ES-I3 (cell line): ENCODE data around the gene RWDD4.

Experiments
- H3K36me3 ChIP-seq: 2 replicates; pipeline ENCODE4 v1.6.1; 2013; ENCODE audit warnings: mild to moderate bottlenecking, low read length, control low read depth, moderate library complexity; ENCODE audit not compliant: insufficient read depth
- H3K4me1 ChIP-seq: 2 replicates; pipeline ENCODE4 v1.6.1; 2013; ENCODE audit warnings: mild to moderate bottlenecking, control low read depth, low read length; ENCODE audit not compliant: insufficient read depth
- H3K9ac ChIP-seq: 2 replicates; pipeline ENCODE4 v1.6.1; 2013; ENCODE audit warnings: low read depth, mild to moderate bottlenecking, low read length, moderate library complexity
- H3K9me3 ChIP-seq: 2 replicates; pipeline ENCODE4 v1.6.1; 2013; ENCODE audit warnings: mild to moderate bottlenecking, low read length, moderate library complexity; ENCODE audit not compliant: control insufficient read depth, insufficient read depth

RWDD4 gene

DNA sequence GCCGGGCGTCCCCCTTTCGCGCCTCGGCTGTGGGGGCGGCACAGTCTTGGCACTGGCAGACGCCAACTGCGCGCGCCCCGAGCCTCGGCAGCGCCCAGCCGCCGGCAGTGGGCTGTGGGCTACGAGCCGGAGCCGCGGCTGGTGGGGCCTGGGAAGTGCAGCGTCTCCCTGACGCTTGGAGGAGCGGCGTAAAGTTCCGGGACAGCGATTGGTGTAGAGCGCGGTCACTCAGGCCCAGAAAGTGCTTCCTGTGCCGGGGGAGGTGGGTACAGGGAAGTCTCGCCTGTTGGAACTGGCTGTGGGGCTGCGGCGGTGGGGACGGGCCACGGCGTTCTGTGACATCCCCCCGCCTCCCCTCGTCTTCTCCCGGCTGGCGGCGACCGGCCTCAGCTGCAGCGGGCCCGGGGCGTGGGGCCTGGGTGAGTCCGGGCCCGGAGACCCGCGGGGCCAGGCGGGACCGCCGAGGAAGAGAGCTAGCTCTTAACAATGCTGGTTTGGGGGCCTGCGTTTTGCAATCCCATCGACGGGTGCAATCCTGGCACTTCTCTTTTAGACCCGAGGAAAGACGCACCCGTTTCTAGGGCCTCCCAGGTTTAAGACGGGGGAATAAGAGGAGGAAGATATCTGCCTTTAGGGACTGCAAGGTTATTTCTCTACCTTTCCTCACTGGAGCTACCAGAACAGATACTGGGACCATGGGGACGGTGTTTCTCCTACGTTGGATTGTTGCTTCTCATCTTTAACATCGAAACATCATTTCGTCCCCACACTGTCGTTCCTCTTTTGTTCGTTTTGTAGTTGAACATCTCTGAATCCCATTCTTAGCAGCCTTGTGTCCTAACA lies at the start of gene RWDD4, which contains the start of gene TRAPPC11:
Gene RWDD4, minus strand, starts transcription at position 157 of the 843 bp plus-strand sequence. CDS start 233 bp downstream, outside the sequence.
Gene TRAPPC11, plus strand, starts transcription at position 265 of the 843 bp plus-strand sequence. CDS start 4,575 bp downstream, outside the sequence.
- peak within 1 kb of the TSS; percentile 86 for H3K9ac ChIP-seq

DNA sequence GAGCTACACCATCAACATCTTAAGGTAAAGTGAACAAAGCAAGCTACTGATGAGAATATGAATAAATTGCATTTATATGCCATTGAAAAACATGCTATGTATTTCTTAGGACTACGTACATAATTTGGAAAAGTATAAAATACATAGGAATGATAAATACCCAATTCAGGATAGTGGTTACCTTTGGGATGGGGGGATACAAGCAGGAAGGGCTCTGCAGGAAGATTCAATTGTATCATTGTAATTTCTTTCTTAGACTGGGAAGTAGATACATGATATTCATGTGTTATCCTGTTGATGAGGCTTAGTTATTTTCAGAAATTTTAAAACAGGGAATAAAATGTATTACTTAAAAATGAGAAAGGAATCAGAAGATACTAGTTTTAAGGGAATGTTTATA lies 43.5 kb upstream of the RWDD4 start:
- Histone ChIP-seq H3K9ac (no peak overlapping the region), H3K36me3 (peaks cover 13% of the 10 kb centered on the region), H3K9me3 (no peaks in the 10 kb centered on the region), H3K4me1 (no peaks in the 10 kb centered on the region)

More for the DNA sequence above, at the start of gene RWDD4, which contains the start of gene TRAPPC11:
- Histone ChIP-seq H3K36me3 (no peaks in the 10 kb centered on the region), H3K9me3 (no peaks in the 10 kb centered on the region), H3K4me1 (0 out of 2 replicates have a peak, but pooled peaks cover 5% of the 10 kb centered on the region)

DNA sequence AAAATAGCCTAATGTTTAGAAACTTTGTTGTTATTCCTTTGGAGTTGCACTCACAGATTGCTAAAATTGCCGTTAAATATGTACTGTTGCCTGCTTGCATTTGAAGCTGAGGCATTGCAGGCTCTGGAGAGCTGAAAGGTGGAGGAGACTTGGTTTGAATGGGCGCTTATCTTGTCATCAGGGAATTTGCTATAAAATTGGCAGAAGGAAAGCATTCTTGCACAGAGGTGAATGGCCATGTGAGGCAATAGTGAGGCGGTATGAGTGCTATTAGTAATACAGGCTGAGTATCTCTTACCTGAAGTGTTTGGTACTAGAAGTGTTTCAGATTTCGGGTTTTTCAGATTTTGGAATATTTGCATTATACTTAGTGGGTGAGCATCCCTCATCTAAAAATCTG lies 41.4 kb upstream of the RWDD4 start:
- Histone ChIP-seq H3K9me3 (no peaks in the 10 kb centered on the region), H3K4me1 (no peaks in the 10 kb centered on the region), H3K9ac (no peak overlapping the region), H3K36me3 (peaks cover 18% of the 10 kb centered on the region)

DNA sequence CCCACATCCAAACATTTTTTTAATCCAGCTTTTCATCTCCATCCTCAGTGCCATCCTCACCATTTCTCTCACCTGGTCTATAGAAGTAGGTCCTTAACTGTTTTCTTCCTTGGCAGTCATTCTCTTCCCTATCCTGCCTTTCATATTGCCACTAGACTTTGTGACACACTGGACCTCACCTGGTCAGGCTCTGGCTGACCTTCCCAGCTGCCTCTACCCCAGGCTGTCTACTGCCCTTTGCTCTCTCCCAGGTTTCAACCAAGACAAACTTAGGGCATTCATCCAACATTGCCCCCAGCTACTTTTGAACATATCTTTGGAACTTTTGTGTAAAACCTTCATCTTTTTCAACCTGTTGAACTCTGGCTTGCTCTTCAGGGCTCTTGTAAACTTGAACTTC lies 39.9 kb upstream of the RWDD4 start:
- Histone ChIP-seq H3K9ac (no peak overlapping the region), H3K9me3 (no peaks in the 10 kb centered on the region), H3K4me1 (no peaks in the 10 kb centered on the region), H3K36me3 (peaks cover 21% of the 10 kb centered on the region)

DNA sequence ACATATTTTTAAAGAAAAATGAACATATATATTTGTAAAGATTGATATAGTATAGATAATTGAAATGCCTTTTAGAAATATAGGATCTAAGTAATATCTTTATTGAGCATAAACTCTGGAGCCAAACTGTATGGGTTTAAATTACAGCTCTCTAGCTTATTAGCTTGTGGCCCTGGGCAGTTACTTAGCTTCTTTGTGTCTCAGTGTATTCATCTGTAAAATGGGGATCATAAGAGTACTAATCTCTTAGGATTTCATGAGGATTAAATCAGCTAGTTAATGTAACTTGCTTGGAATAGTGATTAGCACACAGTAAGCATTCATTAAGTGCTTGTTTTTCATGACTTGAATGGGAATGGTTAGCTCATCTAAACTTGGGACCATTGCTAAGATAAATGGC lies 32.9 kb upstream of the RWDD4 start:
- H3K36me3 ChIP-seq: peaks cover 19% of the 10 kb centered on the region
- H3K9ac ChIP-seq: no peak overlapping the region
- no peaks in the 10 kb centered on the region for H3K4me1 ChIP-seq
- no peaks in the 10 kb centered on the region for H3K9me3 ChIP-seq

DNA sequence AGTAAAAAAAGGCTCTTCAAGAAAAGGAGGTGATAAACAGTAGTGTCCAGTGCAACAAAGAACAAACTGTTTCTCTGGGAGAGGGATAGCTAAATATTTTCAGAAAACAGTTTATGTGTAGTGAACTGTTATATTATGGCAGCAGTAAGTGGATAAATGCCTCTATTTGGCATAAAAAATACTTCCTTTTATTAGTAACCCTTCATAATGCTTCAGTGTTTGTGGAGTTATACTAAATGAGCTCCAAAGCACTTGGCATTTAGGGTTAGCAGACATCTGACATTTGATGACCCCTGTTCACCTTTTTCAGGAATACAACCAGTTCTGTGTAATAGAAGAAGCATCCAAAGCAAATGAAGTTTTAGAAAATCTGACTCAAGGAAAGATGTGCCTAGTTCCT lies 32.0 kb upstream of the RWDD4 start:
- Histone ChIP-seq H3K36me3 (peaks cover 25% of the 10 kb centered on the region), H3K9ac (no peak overlapping the region), H3K9me3 (no peaks in the 10 kb centered on the region), H3K4me1 (no peaks in the 10 kb centered on the region)

DNA sequence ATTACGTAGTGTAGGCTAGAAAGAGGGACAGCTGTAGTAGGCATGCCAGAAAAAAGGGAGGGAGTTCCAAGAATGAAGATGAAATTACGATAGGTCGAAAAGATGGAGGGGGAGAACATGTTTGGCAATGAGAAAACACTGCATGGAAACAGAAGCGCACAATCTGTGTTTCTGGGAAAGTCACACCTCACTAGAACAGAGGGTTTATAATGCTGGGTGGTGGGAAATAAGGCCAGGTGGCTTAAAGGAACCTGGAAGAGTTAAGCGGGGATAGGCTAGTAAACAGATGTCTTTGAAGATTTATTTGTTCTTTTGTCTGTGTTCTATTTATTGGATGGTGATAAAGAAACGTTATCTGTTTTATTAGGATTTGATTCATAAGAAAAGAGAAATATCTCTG lies 29.2 kb upstream of the RWDD4 start:
- no peaks in the 10 kb centered on the region for H3K9me3 ChIP-seq
- no peaks in the 10 kb centered on the region for H3K4me1 ChIP-seq
- H3K9ac ChIP-seq: no peak overlapping the region
- peaks cover 15% of the 10 kb centered on the region for H3K36me3 ChIP-seq

DNA sequence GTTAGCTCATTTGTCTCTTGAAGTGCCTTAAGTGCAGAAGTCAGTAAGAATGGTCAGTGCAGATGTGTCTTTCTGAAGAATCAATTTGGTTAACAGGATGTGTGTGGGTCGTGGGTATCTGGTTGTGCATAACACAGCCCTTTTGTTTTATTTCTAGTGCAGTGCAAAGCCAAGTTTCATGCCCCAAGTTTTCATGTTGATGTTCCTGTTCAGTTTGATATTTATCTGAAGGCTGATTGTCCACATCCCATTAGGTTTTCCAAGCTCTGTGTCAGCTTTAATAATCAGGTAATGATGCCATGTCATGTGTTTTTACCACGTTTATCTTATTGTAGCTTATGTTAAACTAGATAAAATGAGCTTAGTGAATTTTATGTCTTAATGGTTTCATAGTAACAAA lies 27.5 kb upstream of the RWDD4 start:
- Histone ChIP-seq H3K9me3 (no peaks in the 10 kb centered on the region), H3K4me1 (no peaks in the 10 kb centered on the region), H3K36me3 (peaks cover 6% of the 10 kb centered on the region), H3K9ac (no peak overlapping the region)

DNA sequence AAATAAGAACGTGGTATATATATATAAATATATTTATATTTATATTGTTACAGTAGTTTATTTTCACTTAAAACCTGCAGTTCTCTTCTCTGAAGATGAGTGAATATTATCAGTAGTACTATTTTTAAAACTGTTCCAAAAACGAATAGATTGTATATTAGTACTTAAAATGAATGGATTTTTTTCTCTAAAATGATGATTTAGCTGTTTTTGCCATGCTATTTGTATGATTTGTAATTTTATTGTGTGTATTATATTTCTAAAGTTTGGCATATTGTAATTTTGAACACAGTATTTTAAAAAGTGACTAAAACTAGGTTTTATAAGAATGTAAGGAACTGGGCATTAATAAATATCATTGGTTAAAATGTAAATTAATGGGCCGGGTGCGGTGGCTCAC lies 22.1 kb upstream of the RWDD4 start:
- Histone ChIP-seq H3K36me3 (peaks cover 8% of the 10 kb centered on the region), H3K4me1 (no peaks in the 10 kb centered on the region), H3K9ac (no peak overlapping the region), H3K9me3 (no peaks in the 10 kb centered on the region)

DNA sequence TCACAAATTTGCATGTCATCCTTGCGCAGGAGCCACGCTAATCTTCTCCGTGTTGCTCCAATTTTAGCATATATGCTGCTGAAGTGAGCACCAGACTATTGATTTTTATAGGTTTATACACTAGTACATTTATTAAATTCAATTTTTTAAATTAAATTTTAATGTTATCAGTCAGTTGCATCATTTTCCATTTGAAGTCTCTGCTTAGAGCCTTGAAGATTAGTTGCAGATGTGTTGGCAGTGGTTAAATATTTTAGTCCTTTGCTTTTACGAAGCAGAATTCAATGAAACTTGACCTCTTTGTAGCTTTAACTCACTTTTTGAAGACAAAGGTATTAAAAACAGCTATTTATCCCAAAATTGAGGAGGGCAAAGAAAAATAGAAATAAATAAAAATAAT lies 16.6 kb upstream of the RWDD4 start:
- Histone ChIP-seq H3K9ac (no peak overlapping the region), H3K4me1 (no peaks in the 10 kb centered on the region), H3K9me3 (no peaks in the 10 kb centered on the region), H3K36me3 (peaks cover 6% of the 10 kb centered on the region)

DNA sequence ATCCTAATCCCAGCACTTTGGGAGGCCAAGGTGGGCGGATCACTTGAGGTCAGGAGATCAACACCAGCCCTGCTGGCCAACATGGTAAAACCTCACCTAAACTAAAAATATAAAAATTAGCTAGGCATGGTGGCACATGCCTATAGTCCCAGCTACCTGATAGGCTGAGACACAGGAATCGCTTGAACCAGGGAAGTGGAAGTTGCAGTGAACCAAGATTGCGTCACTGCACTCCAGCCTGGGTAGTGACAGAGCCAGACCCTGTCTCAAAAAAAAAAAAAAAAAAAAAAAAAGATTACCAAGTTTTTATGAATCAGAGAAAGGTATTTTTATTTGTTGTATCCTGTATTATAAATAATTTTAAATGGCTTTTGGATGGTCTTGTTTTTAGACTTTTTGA lies 15.2 kb upstream of the RWDD4 start:
- H3K9me3 ChIP-seq: no peaks in the 10 kb centered on the region

DNA sequence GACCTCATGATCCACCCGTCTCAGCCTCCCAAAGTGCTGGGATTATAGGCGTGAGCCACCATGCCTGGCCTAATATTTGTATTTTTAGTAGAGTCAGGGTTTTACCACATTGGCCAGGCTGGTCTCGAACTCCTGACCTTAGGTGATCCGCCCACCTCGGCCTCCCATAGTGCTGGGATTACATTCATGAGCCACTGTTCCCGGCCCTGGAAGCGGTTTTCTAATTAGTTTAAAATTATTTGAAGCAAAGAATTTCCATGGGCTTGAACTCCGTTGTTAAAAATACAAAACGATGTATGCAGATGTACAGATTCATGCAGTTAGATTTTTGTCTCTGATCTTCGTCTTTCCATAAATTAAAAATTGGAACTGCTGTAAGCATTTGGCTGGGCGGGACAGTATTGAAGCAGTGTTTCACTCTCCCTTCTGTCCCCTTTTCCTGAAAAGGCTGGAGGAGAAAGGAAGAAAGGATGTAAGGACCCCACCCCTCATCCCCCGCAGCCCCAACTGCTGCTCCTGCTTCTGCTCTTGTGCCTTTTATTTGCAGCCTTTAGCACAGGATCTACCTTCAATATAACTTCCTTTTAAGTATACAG lies 12.1 kb upstream of the RWDD4 start:
- Histone ChIP-seq H3K36me3 (peaks cover 5% of the 10 kb centered on the region), H3K9me3 (no peaks in the 10 kb centered on the region), H3K9ac (no peak overlapping the region)

More for the DNA sequence above, 15.2 kb upstream of the RWDD4 start:
- Histone ChIP-seq H3K36me3 (peaks cover 9% of the 10 kb centered on the region), H3K4me1 (no peaks in the 10 kb centered on the region), H3K9ac (no peak overlapping the region)

DNA sequence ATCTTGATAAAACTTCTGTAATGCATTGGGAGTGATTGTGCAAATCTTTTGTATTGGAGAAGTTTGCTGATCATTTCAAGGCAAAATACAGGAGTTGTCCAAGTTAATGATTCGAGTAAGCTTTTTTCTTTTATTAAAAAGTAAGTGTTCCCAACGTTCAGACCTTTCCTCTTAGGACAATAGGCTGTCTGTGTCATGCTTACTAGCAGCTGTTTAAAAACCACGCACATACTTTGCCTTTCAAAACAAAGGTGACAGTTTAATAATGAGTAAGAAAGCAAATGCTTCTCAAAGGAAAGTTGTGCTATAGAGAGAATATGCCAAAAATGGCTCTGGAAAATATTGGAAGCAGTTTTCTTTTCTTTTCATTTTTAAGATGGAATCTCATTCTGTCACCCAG lies 11.3 kb upstream of the RWDD4 start:
- Histone ChIP-seq H3K9me3 (no peaks in the 10 kb centered on the region), H3K36me3 (peaks cover 8% of the 10 kb centered on the region)

More for the DNA sequence above, 12.1 kb upstream of the RWDD4 start:
- H3K4me1 ChIP-seq: no peaks in the 10 kb centered on the region

DNA sequence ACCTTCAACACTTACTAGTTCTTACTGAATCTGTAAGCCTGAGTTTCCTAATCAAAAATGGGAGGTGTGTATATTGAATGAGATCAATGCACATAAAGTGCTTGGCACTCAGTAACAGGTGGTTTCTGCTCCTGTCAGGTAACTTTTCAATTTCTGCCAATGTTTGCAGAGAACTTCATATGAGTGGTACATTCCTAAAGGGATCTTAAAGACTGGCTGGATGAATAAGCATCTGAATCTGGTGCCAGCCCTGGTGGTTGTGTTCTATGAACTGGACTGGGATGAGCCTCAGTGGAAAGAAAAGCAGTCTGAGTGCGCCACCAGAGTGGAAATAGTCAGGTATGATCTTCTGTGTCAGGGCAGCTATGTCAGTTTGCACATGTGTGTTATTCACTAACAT lies 7.1 kb upstream of the RWDD4 start:
- Histone ChIP-seq H3K9ac (no peak overlapping the region), H3K36me3 (peaks cover 8% of the 10 kb centered on the region), H3K4me1 (no peaks in the 10 kb centered on the region), H3K9me3 (no peaks in the 10 kb centered on the region)

More for the DNA sequence above, 11.3 kb upstream of the RWDD4 start:
- no peak overlapping the region for H3K9ac ChIP-seq
- H3K4me1 ChIP-seq: no peaks in the 10 kb centered on the region

DNA sequence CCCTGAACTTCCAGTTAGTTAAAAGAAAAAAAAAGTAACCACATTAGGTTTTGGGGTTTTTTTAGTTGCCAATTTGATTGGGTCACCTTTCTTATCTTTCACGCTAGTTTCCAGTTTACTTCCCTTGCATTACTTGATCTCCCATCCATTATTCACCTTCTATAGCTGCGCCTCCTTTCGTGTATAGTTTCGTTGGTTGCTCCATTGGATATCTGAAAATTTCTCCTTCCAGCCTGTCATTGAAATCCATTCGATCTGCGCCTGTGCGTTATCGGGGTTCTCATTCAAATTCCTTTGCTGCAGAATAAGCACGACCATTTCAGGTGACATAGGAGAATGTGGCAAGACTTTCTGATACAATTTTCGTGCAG lies 872 bp upstream of the RWDD4 start:
- H3K9me3 ChIP-seq: no peaks in the 10 kb centered on the region

More for the DNA sequence above, 872 bp upstream of the RWDD4 start:
- peak overlapping the region; percentile 86 for H3K9ac ChIP-seq
- H3K4me1 ChIP-seq: 0 out of 2 replicates have a peak, but pooled peaks cover 5% of the 10 kb centered on the region
- no peaks in the 10 kb centered on the region for H3K36me3 ChIP-seq
